Activated naive CD4-positive, alpha-beta T cell treated with anti-CD3 and anti-CD28 coated beads, Interleukin-2, amount 10 ng/mL, durations not matched to agents 7 days and 5 days (primary cell): ENCODE data around the gene ZNF775.
A peak's percentile ranks its signal among the peaks of the same experiment; 100 is the strongest.

Experiments used
- CTCF ChIA-PET: fragments of 350-600 bp; sonication (Branson Sonifier 250); formaldehyde crosslinking; loops from one replicate; lab custom pipeline; 2021; ENCODE audit warnings: antibody characterized with exemption; lab: Charles Lee
- DNase-seq: peaks from one replicate; pipeline ENCODE4 v3.0.0-alpha.2; 2020
- H3K27ac Mint-ChIP-seq: one replicate; pipeline ENCODE4 v1.8.0; 2021; ENCODE audit warnings: mild to moderate bottlenecking, moderate library complexity, mixed read lengths
- H3K27me3 Mint-ChIP-seq: one replicate; pipeline ENCODE4 v1.8.0; 2021; ENCODE audit warnings: mild to moderate bottlenecking, mixed read lengths
- H3K36me3 Mint-ChIP-seq: one replicate; pipeline ENCODE4 v1.8.0; 2021; ENCODE audit warnings: mixed read lengths
- H3K4me1 Mint-ChIP-seq: one replicate; pipeline ENCODE4 v1.8.0; 2021; ENCODE audit warnings: mixed read lengths
- H3K4me3 Mint-ChIP-seq: one replicate; pipeline ENCODE4 v1.8.0; 2021; ENCODE audit warnings: mild to moderate bottlenecking, moderate library complexity, mixed read lengths
- H3K9me3 Mint-ChIP-seq: one replicate; pipeline ENCODE4 v1.8.0; 2021; ENCODE audit warnings: mixed read lengths

ZNF775 gene

DNA sequence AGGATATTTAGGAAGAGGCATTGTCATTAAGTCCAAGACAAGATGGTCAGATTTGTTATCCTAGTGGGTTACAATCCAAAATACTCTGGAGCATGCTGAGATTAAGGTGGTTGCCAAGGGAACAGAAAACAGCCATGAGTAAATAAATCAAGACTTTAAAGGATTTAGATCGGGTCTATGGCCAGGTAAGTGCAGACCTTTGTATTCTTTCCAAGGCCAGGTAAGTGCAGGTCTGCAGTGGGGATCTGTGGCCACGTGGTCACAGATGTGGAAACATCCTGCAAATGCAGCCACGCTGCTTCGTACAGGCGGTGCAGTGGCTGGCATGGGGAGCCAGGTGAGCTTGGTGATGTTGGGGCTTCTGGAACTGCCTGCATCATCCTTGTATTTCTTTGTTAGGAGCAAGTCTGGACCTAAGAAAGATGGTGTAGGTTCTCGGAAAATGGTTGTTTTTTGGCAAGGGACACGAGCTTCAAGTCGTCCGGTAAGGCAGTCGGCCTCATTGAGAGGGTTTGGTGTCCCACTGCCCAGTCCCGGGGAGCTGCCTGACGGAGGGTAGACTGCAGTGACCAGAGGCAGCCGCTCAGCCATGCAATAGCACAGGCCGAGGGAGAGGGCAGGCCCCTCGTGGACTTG is 21.8 kb downstream of the ZNF775 start:
- Mint-ChIP-seq H3K27me3 (no peaks in the 10 kb centered on the region), H3K27ac (no peak overlapping the region), H3K4me3 (no peak overlapping the region), H3K4me1 (peaks cover 27% of the 10 kb centered on the region), H3K9me3 (no peaks in the 10 kb centered on the region), H3K36me3 (peaks cover 7% of the 10 kb centered on the region)
- CTCF ChIA-PET, result interaction anchor here (1.2 kb wide), 1 partner anchor 31 kb away, joined by 3 read pairs; no protein-coding TSS in a partner anchor
- peak; percentile 20 for DNase-seq

DNA sequence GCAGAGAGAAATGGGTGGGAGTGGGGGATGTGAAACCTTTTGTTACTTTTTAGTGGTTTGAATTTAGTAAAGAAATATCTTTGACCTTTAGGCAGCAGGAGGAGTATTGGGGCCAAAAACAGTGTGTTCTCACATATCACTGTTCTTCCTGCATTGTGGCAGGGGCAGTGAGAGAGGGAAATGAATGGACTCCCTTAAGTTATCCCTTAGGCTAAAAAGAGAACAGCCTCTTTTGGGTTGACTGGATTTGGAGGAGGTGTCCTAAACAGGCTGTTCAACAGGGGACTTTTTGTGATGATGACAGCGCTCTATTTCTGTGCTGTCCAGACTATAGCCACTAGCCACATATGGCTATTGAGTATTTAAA is 22.3 kb downstream of the ZNF775 start:
- CTCF ChIA-PET, result interaction anchor here (1.0 to 1.2 kb wide), 2 partner anchors 31 to 45 kb away, joined by 3 read pairs; no protein-coding TSS in a partner anchor
- peaks cover 32% of the 10 kb centered on the region for H3K4me1 Mint-ChIP-seq
- no peaks in the 10 kb centered on the region for H3K9me3 Mint-ChIP-seq
- peaks cover 7% of the 10 kb centered on the region for H3K36me3 Mint-ChIP-seq
- H3K27me3 Mint-ChIP-seq, result no peaks in the 10 kb centered on the region
- DNase-seq, result no peak
- peak overlapping the region; percentile 24 for H3K27ac Mint-ChIP-seq
- H3K4me3 Mint-ChIP-seq, result no peak overlapping the region

DNA sequence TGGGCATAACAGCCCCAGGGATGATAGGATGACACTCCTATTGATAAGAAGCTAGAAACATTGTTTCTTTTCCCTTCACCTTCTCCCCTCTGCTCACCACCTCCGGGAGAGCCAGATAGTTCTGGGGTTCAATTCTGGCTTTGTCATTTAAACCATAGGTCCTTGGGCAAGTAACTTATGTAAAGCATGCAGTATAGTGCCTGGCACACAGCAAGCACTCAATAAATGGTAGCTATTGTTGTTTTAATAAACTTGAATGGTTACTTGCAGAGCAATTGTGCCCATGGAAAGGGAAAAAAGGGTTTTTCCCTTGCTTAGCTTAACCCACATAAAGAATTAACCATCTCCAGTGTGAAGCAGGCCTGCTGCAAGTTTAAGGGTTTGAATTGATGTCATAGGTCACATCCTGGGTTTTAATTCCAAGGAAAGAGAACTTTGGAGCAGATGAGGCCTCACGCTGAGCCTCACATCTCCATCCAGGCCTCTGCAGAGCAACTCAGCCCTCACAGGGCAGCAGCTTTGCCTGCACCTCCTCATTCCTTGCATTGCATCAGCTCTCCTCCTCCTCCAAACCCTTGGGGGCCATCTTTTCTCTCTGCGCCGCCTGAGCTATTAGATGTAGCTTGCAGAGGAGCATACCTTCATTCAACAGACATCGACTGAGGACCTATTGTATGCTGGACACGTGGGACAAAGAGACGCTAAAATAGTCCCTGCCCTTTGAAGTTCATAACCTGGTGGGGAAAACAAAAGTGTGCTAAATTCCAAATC is 22.9 kb downstream of the ZNF775 start:
- Mint-ChIP-seq H3K9me3 (no peaks in the 10 kb centered on the region), H3K4me1 (peaks cover 38% of the 10 kb centered on the region), H3K4me3 (peak overlapping the region; percentile 11), H3K27ac (peak overlapping the region; percentile 42), H3K27me3 (no peaks in the 10 kb centered on the region), H3K36me3 (peaks cover 9% of the 10 kb centered on the region)
- CTCF ChIA-PET, result interaction anchor here (1.0 to 1.5 kb wide), 3 partner anchors 18 to 46 kb away, joined by 3 read pairs; no protein-coding TSS in a partner anchor
- peak; percentile 11 for DNase-seq

DNA sequence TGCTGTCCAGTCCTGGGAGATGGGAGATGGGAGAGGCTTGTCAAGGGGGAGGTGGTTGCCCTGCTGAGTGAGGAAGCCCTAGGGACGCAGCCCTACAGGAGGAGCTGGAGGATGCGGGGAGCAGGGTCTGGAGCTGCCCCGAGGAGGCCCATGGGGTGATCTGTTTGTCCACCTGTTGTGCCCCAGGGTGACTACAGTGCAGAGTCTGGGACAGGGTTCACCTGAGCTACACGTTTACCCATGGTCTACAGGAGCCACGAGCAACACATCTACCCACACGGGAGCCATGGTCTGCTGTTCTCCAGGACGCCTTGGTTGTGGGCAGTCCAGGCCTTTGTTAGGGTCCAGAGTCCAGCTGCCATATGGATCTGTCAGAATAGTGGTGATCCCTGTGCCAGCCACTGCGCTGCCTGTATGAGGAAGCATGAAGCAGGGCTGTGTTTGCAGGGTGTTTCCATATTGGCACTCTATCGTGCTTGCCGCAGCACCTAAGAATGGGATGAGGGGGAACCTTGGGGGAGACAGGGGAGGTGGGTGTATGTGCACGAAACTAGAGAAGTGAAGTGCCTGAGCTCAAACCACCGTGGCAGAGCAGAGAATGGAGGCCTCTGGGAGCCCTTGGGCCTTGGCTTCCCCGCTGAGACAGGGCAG is 23.7 kb downstream of the ZNF775 start:
- Mint-ChIP-seq H3K27me3 (no peaks in the 10 kb centered on the region), H3K4me3 (peak overlapping the region; percentile 31), H3K9me3 (no peaks in the 10 kb centered on the region), H3K4me1 (peaks cover 40% of the 10 kb centered on the region), H3K36me3 (peaks cover 11% of the 10 kb centered on the region), H3K27ac (no peak overlapping the region)
- CTCF ChIA-PET, result interaction anchor here (1.5 kb wide), 1 partner anchor 17 kb away, joined by 3 read pairs; no protein-coding TSS in a partner anchor
- DNase-seq, result peak; percentile 19

DNA sequence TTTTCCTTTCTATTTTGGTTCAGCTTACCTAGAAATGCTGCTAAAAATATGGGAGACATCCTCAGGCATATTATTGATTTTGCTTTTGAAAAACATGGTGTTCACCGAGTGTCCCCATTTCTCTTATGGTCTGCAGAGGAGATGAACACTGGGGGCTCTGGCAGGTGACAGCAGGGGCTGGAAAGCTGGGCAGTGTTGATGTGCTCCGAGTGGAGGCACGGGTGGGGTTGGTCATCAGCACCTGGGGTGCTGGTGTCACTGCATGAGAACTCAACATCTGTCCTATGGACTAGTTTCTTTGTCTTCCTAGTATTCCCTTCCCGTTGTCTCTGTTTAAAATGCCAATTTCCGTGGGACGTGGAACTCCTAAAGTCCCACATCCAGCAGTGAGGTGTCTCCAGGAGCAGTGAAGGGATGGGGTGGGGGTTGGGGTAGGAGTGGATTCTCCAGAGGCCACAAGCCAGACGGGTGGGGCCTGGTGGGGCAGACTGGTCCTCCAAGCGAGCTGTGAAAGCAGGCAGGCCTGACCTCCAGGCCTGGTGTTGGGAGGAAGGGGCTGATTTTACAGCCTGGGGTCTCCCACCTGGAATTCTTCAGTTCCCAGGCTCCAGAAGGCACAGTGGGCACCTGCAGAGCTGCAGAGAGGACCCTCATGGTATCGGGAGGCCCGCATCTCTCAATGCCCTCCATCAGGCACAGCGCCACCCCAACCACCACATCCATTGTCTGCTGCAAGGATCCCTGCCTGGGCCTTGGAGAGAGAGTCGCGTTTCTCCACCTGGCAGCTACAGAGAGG is 24.4 kb downstream of the ZNF775 start:
- CTCF ChIA-PET, result interaction anchor here (0.8 to 1.5 kb wide), 5 partner anchors 17 to 50 kb away, joined by 3 to 5 read pairs (median 4); no protein-coding TSS in a partner anchor
- peaks cover 42% of the 10 kb centered on the region for H3K4me1 Mint-ChIP-seq
- H3K9me3 Mint-ChIP-seq, result no peaks in the 10 kb centered on the region
- peak overlapping the region; percentile 86 for H3K27ac Mint-ChIP-seq
- H3K4me3 Mint-ChIP-seq, result peak overlapping the region; percentile 80
- peaks cover 9% of the 10 kb centered on the region for H3K36me3 Mint-ChIP-seq
- DNase-seq, result peak; percentile 19
- H3K27me3 Mint-ChIP-seq, result no peaks in the 10 kb centered on the region

DNA sequence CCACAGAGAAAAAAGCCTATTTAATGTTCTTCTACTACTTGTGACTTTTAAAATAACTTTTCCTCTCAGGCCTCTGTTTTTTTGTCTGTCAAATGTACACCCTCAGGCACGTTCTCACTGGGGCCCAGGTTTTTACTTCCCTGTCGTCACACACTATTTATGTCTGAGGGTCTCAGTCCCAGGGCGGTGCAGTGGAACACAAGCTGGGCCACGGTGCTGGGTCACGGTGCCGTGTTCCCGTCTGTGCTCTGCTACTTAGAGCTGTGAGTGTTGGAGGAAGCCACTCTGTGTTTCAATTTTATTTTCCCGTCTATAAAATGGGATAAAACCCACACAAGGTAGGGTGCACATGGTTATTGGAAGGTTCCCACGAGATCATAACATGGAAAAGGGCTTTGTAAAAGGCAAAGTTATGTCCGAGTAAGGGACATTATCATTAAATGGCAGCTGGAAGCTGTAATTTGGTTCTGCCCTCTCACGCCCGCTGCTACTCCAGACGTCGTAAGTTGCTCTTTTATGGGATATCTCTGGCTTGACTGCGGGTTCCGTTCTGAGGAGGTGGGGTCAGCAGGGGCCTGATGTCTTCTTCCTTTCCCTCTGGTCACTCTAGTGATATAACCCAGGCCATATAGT is 25.2 kb downstream of the ZNF775 start:
- CTCF ChIA-PET, result interaction anchor here (0.7 to 1.3 kb wide), 6 partner anchors 11 to 50 kb away, joined by 3 to 6 read pairs (median 4); no protein-coding TSS in a partner anchor
- Mint-ChIP-seq H3K27me3 (no peaks in the 10 kb centered on the region), H3K9me3 (no peaks in the 10 kb centered on the region), H3K4me1 (peaks cover 50% of the 10 kb centered on the region), H3K36me3 (peaks cover 11% of the 10 kb centered on the region), H3K4me3 (peak overlapping the region; percentile 80), H3K27ac (peak overlapping the region; percentile 86)
- peak; percentile 20 for DNase-seq

DNA sequence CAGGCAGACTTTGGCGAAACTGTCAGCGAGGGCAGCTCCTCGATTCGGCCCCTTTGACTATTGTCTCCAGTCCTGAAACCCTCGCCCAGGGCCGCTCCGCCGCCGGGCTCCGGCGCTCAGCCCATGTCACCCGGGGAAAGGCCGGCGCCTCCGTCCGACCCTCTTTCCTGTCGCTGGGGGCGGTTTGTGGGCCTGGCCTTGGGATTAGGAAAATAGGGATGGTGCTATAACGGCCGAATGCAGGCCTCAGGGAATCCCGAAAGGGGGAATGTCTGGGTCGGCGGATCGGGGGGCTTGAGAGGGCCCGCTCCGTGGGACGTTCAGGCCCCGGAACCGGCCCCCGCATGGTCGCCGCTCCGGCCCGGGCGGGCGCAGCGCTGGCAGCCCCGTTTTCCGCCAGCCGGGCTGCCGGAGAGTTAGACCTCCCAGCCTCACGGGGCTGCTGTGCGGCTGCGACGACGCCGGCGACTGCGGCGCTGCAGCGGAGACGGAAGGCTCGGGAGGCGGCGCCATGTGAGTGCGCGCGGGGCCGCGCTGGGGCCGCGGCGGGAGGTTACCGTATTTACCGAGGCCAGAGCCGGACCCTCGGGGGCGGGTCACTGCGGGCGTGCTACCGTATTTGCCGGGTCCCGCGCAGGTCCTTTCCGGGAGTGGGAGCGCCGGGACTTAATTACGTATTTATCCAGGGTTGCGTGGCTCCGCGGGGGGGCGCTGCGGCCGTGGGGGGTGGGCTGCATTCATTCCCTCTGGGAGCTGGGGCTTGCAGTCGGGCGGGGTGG is 25.9 kb downstream of the ZNF775 start:
- Mint-ChIP-seq H3K4me1 (peaks cover 50% of the 10 kb centered on the region), H3K36me3 (peaks cover 16% of the 10 kb centered on the region), H3K4me3 (peak overlapping the region; percentile 80), H3K27me3 (no peaks in the 10 kb centered on the region), H3K27ac (peak overlapping the region; percentile 95), H3K9me3 (no peaks in the 10 kb centered on the region)
- CTCF ChIA-PET, result interaction anchor here (0.7 to 2.3 kb wide), 14 partner anchors 11 to 336 kb away, joined by 3 to 22 read pairs (median 5); partner anchors contain the start of gene ZNF775
- peak; percentile 86 for DNase-seq

DNA sequence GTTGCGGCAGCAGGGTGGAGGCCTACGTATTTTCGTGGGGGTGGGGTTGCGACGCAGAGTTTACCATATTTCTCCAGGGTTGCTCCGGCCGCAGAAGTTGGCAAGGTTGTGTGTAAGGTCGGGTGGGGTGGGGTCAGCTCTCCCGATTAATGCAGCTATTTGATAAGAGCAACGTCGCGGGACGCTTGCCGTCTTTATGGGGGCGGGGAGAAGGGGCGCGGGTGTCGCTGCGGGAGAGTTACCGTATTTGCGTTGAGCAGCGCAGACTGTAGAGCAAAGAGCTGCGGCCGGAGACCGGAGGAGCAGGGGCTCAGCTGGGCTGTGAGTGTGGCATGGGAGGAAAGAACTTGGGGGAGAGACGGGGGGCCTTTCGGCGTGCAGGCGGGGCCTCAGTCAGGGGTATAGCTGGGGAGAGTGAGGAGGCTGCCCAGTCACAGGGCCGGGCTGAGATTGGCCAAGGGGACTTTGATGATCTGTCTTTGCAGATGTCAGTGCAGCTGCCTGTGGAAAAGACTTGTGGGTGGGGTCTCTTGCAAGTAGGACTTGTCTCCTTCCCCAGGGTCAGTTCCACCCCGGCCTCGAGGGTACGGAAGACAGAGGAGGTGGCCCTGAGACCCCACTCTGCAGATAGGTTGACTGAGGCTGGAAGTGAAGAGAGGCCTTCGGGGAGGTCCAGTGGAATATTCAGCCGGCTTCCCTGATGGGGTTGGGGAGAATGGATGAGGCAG is 26.6 kb downstream of the ZNF775 start:
- Mint-ChIP-seq H3K27ac (peak overlapping the region; percentile 95), H3K4me1 (peaks cover 49% of the 10 kb centered on the region), H3K36me3 (peaks cover 19% of the 10 kb centered on the region), H3K4me3 (peak overlapping the region; percentile 80), H3K27me3 (no peaks in the 10 kb centered on the region), H3K9me3 (no peaks in the 10 kb centered on the region)
- no peak for DNase-seq
- CTCF ChIA-PET, result interaction anchor here (0.9 to 2.3 kb wide), 9 partner anchors 13 to 335 kb away, joined by 3 to 22 read pairs (median 6); partner anchors contain the start of gene ZNF775

DNA sequence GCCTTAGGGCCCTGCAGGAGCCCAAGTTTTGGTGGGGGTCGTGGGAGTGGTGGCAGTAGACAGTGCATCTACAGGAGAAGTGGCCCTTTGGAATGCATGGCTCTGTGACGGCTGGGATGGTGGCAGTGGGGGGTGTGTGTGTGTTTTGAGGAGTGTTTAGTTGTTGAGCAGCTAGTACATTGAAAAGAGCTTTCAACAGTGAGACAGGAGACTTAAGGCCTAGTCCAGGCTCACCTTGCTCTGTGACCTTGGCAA is 27.1 kb downstream of the ZNF775 start:
- peak overlapping the region; percentile 80 for H3K4me3 Mint-ChIP-seq
- peaks cover 47% of the 10 kb centered on the region for H3K4me1 Mint-ChIP-seq
- H3K36me3 Mint-ChIP-seq, result peaks cover 21% of the 10 kb centered on the region
- peak; percentile 38 for DNase-seq
- H3K27me3 Mint-ChIP-seq, result no peaks in the 10 kb centered on the region
- H3K27ac Mint-ChIP-seq, result peak overlapping the region; percentile 95
- CTCF ChIA-PET, result interaction anchor here (0.9 to 2.3 kb wide), 12 partner anchors 13 to 838 kb away, joined by 3 to 22 read pairs (median 4); partner anchors contain the start of gene ZNF775
- no peaks in the 10 kb centered on the region for H3K9me3 Mint-ChIP-seq

DNA sequence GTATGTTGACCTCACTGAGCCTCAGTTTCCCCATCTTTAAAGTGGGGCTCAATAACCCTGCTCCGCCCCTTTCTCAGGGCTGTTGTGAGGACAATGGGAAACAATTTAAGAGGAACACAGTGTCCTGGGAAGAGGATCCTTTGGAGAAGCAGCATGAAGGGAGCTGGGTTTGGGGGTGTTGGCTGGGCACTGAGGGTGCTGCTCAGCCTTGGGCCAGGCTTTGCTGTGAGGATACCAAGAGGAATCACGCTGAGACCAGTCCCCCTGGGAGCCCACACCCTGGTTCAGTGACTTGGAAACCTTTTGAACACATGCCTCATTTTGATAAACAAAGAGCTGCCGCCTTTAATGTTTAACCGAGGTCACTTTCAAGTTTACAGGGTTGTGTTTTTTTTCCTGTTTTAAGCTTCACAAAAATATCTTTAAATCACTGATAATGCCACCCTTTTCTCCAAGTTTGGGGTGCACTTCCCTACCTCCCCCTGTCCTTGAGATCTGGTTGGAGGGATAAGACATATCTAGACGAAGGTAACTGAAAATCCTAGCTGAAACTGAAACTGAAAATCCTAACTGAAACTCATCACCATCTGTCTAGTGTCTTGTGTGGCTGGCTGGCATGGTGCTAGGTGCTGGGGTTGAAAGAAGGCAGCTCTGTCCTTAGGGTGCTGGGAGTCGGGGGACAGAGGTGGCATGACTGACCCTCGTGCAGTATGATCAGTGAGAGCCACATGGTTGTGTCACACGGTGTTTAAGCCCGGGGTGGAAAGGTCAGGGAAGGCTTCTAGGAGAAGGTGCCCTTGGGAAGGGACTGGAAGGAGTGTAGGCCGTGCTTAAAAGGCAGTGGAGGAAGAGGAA is 27.7 kb downstream of the ZNF775 start:
- H3K4me3 Mint-ChIP-seq, result peak overlapping the region; percentile 80
- peak overlapping the region; percentile 95 for H3K27ac Mint-ChIP-seq
- no peaks in the 10 kb centered on the region for H3K27me3 Mint-ChIP-seq
- H3K36me3 Mint-ChIP-seq, result peaks cover 24% of the 10 kb centered on the region
- DNase-seq, result peak; percentile 71
- H3K4me1 Mint-ChIP-seq, result peaks cover 47% of the 10 kb centered on the region
- CTCF ChIA-PET, result interaction anchor here (0.7 to 2.3 kb wide), 14 partner anchors 12 to 837 kb away, joined by 3 to 22 read pairs (median 4); partner anchors contain the start of gene ZNF775
- no peaks in the 10 kb centered on the region for H3K9me3 Mint-ChIP-seq

DNA sequence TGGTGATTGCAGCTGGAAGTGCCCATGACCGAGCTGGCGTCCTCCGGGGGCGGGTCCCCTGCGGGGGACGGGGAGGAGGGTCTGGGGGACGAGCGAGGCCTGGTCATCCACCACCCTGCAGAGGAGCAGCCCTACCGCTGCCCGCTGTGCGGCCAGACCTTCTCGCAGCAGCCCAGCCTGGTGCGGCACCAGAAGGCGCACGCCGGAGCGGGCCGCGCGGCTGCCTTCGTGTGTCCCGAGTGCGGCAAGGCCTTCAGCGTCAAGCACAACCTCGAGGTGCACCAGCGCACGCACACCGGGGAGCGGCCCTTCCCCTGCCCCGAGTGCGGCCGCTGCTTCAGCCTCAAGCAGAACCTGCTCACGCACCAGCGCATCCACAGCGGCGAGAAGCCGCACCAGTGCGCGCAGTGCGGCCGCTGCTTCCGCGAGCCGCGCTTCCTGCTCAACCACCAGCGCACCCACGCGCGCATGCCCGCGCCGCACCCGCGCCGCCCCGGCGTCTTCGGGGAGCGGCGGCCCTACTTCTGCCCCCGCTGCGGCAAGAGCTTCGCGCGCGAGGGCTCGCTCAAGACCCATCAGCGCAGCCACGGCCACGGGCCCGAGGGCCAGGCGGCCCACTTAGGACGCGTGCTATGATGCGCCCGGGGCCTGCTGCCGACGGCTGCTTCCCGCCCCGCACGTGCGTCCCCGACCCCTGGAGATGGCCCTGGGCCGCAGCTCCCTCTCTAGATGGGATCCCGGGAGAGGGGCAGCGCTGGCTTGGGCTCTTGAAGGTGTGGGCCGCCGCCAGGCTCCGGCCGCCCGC is 28.7 kb downstream of the ZNF775 start:
- H3K4me1 Mint-ChIP-seq, result peaks cover 45% of the 10 kb centered on the region
- no peak overlapping the region for H3K4me3 Mint-ChIP-seq
- no peak for DNase-seq
- H3K27me3 Mint-ChIP-seq, result no peaks in the 10 kb centered on the region
- H3K27ac Mint-ChIP-seq, result no peak overlapping the region
- peaks cover 29% of the 10 kb centered on the region for H3K36me3 Mint-ChIP-seq
- H3K9me3 Mint-ChIP-seq, result no peaks in the 10 kb centered on the region
- CTCF ChIA-PET, result interaction anchor here (0.8 to 2.3 kb wide), 9 partner anchors 11 to 836 kb away, joined by 3 to 22 read pairs (median 4); no protein-coding TSS in a partner anchor
